Neural cell (in vitro differentiated cells): ENCODE data around the gene SLC12A8. TPM values are rescaled to one million over a fixed set of nuclear protein-coding genes. Genes with fewer than 3 reads are reported as not detected.

Experiments
- H2AFZ ChIP-seq: fragments of 200-600, 300-800 bp; sonication (generic), shearing (Covaris generic); 2 replicates; pipeline ENCODE4 v1.6.0; 2014; ENCODE audit warnings: low read depth, mild to moderate bottlenecking, antibody characterized with exemption, low read length, moderate library complexity
- H3F3A ChIP-seq: fragments of 200-600 bp; shearing (Covaris generic); 2 replicates; pipeline ENCODE4 v1.6.1; 2016; ENCODE audit warnings: mild to moderate bottlenecking, moderate library complexity, mixed read lengths, antibody characterized with exemption, low read length; ENCODE audit not compliant: insufficient read depth, poor library complexity, severe bottlenecking
- H3K27ac ChIP-seq: fragments of 200-600, 300-800 bp; sonication (generic), shearing (Covaris generic); 2 replicates; pipeline ENCODE4 v1.5.1; 2014; ENCODE audit warnings: mild to moderate bottlenecking, low read length, moderate library complexity
- H3K27me3 ChIP-seq: fragments of 300-800, 200-600 bp; sonication (generic), shearing (Covaris generic); 2 replicates; pipeline ENCODE4 v1.6.0; 2014; ENCODE audit warnings: mild to moderate bottlenecking, low read depth, low read length, moderate library complexity; ENCODE audit not compliant: insufficient read depth
- H3K36me3 ChIP-seq: fragments of 300-800, 200-600 bp; sonication (generic), shearing (Covaris generic); 2 replicates; pipeline ENCODE4 v1.5.1; 2014; ENCODE audit warnings: mild to moderate bottlenecking, antibody characterized with exemption, low read length, moderate library complexity; ENCODE audit not compliant: insufficient read depth
- H3K4me2 ChIP-seq: fragments of 300-800, 200-600 bp; sonication (generic), shearing (Covaris generic); 2 replicates; pipeline ENCODE4 v1.6.0; 2014; ENCODE audit warnings: mild to moderate bottlenecking, low read length
- H3K4me3 ChIP-seq: fragments of 300-800, 200-600 bp; sonication (generic), shearing (Covaris generic); 2 replicates; pipeline ENCODE4 v1.5.1; 2014; ENCODE audit warnings: mild to moderate bottlenecking, low read length, moderate library complexity
- H3K79me2 ChIP-seq: fragments of 200-600 bp; shearing (Covaris generic); replicated peaks from 2 replicates; pipeline ENCODE4 v1.6.0; 2014; ENCODE audit warnings: mild to moderate bottlenecking, low read length, moderate library complexity; ENCODE audit not compliant: insufficient read depth
- H3K9ac ChIP-seq: fragments of 300-800, 200-600 bp; sonication (generic), shearing (Covaris generic); 2 replicates; pipeline ENCODE4 v1.6.1; 2016; ENCODE audit warnings: mild to moderate bottlenecking, low read length, mixed read lengths
- H3K9me2 ChIP-seq: fragments of 200-600 bp; shearing (Covaris generic); 2 replicates; pipeline ENCODE4 v1.6.1; 2016; ENCODE audit warnings: mild to moderate bottlenecking, low read length, mixed read lengths; ENCODE audit not compliant: insufficient read depth
- H3K9me3 ChIP-seq: fragments of 200-600, 300-800 bp; sonication (generic), shearing (Covaris generic); 2 replicates; pipeline ENCODE4 v1.6.1; 2016; ENCODE audit warnings: mild to moderate bottlenecking, mixed run types, low read length, moderate library complexity, mixed read lengths
- H4K20me1 ChIP-seq: fragments of 200-600 bp; shearing (Covaris generic); 2 replicates; pipeline ENCODE4 v1.6.1; 2016; ENCODE audit warnings: mild to moderate bottlenecking, mixed run types; ENCODE audit not compliant: insufficient read depth
- EP300 ChIP-seq: fragments of 450-650 bp; conservative IDR thresholded peaks from 2 replicates; pipeline ENCODE4 v1.6.1; 2014; ENCODE audit warnings: antibody characterized with exemption, mild to moderate bottlenecking, moderate library complexity; ENCODE audit not compliant: poor library complexity, severe bottlenecking
- EZH2 ChIP-seq: fragments of 200-600, 300-800 bp; shearing (Covaris generic), sonication (generic); IDR thresholded peaks from 2 replicates; pipeline ENCODE4 v1.6.1; 2014; ENCODE audit warnings: antibody characterized with exemption, low read length, borderline replicate concordance, mild to moderate bottlenecking; ENCODE audit not compliant: insufficient read depth, poor library complexity, severe bottlenecking
- MXI1 ChIP-seq: fragments of 450-650 bp; conservative IDR thresholded peaks from 2 replicates; pipeline ENCODE4 v1.6.1; 2014; ENCODE audit warnings: antibody characterized with exemption, mild to moderate bottlenecking; ENCODE audit not compliant: poor library complexity, severe bottlenecking
- POLR2AphosphoS5 ChIP-seq: IDR thresholded peaks from 2 replicates; pipeline ENCODE4 v1.6.1; 2012
- RAD21 ChIP-seq: fragments of 450-650 bp; conservative IDR thresholded peaks from 2 replicates; pipeline ENCODE4 v1.6.1; 2014; ENCODE audit warnings: antibody characterized with exemption, mild to moderate bottlenecking, moderate library complexity
- REST ChIP-seq: IDR thresholded peaks from 2 replicates; pipeline ENCODE4 v1.6.1; 2012; ENCODE audit warnings: borderline replicate concordance
- SMC3 ChIP-seq: fragments of 450-650 bp; conservative IDR thresholded peaks from 2 replicates; pipeline ENCODE4 v1.6.1; 2014; ENCODE audit warnings: antibody characterized with exemption, mild to moderate bottlenecking, moderate library complexity; ENCODE audit not compliant: poor library complexity
- TAF1 ChIP-seq: IDR thresholded peaks from 2 replicates; pipeline ENCODE4 v1.6.1; 2012; ENCODE audit warnings: low read depth
- polyA plus RNA-seq: library from polyadenylated mRNA; depleted of rRNA; stranded (reverse); fragments of >200 nt; gene quantifications from 2 replicates; pipeline ENCODE4 v1.2.3, GENCODE V29; 2014
- TF ChIP-seq, protein P1 (sequence below): fragments of 450-650 bp; IDR thresholded peaks from 2 replicates; pipeline ENCODE4 v1.5.1; 2014; ENCODE audit warnings: antibody characterized with exemption, mild to moderate bottlenecking, moderate library complexity; ENCODE audit not compliant: poor library complexity, severe bottlenecking

The SLC12A8 gene
- polyA plus RNA-seq, 1 donor from 2014 or later: 4.6 TPM

GRCh38 chr3:125157183-125157582 lies 55.4 kb downstream of the SLC12A8 start:
- Histone ChIP-seq H3K9me2 (no peaks in the 10 kb centered on the region), H3K9me3 (no peaks in the 10 kb centered on the region), H3K27me3 (no peaks in the 10 kb centered on the region), H3K36me3 (no peaks in the 10 kb centered on the region), H3F3A (no peaks in the 10 kb centered on the region), H2AFZ (no peak overlapping the region), H3K27ac (no peak overlapping the region), H3K79me2 (no peaks in the 10 kb centered on the region), H4K20me1 (no peaks in the 10 kb centered on the region), H3K4me3 (no peak overlapping the region), H3K9ac (no peak overlapping the region), H3K4me2 (no peak overlapping the region)
- TF ChIP-seq SMC3 (no peak), EP300 (no peak), MXI1 (no peak), RAD21 (no peak), TAF1 (no peak), EZH2 (no peak), POLR2AphosphoS5 (no peak), REST (no peak)
- TF ChIP-seq, protein P1, sequence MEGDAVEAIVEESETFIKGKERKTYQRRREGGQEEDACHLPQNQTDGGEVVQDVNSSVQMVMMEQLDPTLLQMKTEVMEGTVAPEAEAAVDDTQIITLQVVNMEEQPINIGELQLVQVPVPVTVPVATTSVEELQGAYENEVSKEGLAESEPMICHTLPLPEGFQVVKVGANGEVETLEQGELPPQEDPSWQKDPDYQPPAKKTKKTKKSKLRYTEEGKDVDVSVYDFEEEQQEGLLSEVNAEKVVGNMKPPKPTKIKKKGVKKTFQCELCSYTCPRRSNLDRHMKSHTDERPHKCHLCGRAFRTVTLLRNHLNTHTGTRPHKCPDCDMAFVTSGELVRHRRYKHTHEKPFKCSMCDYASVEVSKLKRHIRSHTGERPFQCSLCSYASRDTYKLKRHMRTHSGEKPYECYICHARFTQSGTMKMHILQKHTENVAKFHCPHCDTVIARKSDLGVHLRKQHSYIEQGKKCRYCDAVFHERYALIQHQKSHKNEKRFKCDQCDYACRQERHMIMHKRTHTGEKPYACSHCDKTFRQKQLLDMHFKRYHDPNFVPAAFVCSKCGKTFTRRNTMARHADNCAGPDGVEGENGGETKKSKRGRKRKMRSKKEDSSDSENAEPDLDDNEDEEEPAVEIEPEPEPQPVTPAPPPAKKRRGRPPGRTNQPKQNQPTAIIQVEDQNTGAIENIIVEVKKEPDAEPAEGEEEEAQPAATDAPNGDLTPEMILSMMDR: no peak

DNA sequence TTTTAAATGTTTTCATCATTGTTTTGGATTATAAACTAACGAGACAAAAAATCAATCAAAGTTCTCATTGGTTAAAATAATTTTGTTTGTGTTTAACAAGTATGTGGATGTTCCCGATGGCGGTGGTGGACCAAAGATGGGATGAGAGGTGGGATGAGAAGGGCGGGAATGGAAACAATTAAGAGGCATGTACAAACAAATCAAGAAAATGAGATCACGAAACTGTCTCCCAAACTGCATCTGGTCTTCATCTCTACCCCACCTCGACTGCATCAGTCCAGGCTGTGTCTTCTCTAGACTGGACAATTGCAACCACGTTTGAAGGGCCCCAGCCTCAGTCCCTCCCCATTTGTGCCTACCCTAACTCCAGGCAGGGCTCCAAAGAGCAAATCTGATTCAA lies 56.1 kb downstream of the SLC12A8 start:
- no peaks in the 10 kb centered on the region for H3F3A ChIP-seq
- no peak overlapping the region for H3K9ac ChIP-seq
- no peaks in the 10 kb centered on the region for H3K9me2 ChIP-seq
- no peak overlapping the region for H2AFZ ChIP-seq
- no peak overlapping the region for H3K4me3 ChIP-seq
- H3K36me3 ChIP-seq: no peaks in the 10 kb centered on the region
- no peaks in the 10 kb centered on the region for H3K27me3 ChIP-seq
- TF ChIP-seq SMC3 (no peak), RAD21 (no peak), EZH2 (no peak), REST (no peak), MXI1 (no peak), EP300 (no peak)
- TF ChIP-seq, protein P1: no peak
- no peak overlapping the region for H3K27ac ChIP-seq
- no peaks in the 10 kb centered on the region for H3K79me2 ChIP-seq
- no peaks in the 10 kb centered on the region for H4K20me1 ChIP-seq
- no peak overlapping the region for H3K4me2 ChIP-seq
- no peaks in the 10 kb centered on the region for H3K9me3 ChIP-seq
